ENCODE data around the gene NUP98. TPM values are rescaled to one million over a fixed set of nuclear protein-coding genes. Genes with fewer than 3 reads are reported as not detected.

Gene NUP98
- total and polyA plus RNA-seq, 2 donors (not counting 3 experiments of a cell fraction or from before 2014, with no cell fraction given): 92.7 to 169 TPM

DNA sequence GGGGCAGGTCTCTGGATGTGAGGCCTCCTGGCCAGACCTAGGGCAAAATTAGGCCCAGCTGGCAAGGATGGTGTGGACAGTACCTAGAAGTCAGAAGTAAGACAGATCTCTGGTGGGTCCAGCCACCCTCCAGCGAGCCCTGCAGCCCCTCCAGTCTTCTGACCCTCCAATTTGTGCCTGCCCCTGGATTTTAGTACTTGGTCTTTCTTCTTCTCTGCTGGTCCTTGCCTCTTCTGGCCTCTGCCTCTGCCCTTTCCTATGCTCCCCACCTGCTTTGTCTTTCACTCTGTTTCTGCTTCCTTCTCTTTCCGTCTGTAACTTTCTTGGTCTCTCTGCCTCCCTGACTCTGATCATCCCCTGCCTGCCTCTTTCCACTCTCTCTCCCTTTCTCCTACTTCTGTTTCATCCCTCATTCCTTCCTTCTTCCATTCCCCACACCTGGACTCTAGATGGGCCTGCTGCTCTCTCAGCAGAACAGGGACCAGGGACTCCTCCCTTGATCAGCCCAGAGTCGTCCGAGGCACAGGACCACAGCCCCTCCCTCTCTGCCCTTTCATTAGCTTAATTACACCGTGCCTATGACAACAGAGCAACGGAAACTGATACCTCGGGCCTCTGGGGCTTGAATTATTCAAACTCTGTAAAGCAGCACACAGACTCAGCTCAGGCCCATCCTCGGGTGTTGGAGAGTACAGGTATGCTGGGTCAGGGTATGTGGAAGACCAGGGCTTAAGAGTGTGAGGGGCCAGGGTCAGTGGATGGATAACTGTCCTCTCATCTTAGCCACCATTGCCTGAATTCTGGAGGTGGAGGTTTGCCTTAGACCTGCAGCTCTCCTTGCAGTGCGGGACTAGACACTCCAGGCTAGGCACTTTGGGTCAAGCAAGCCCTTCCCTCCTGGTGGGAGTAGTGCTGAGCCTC, 125.8 kb downstream of the NUP98 start, which contains the start of gene CHRNA10:
TSS of gene CHRNA10 (minus strand) at position 51 of the 921 bp plus-strand sequence. CDS start 72 bp downstream, outside the sequence.
- BruUV-seq (replicated peaks): no TSS peak
- Histone ChIP-seq H3K4me1 (ENCODE audit: control insufficient read depth, extremely low read depth, insufficient read depth, low read length) (no peaks in the 10 kb centered on the region), H4K20me1 (replicated peaks; ENCODE audit: control insufficient read depth, extremely low read depth, insufficient read depth, low read length) (no peaks in the 10 kb centered on the region), H3K9me3 (replicated peaks; ENCODE audit: control insufficient read depth, insufficient read depth, low read length) (no peaks in the 10 kb centered on the region), H3K4me3 (replicated peaks in 1 of 3; ENCODE audit: insufficient read depth in 1 of 3, low read depth in 1 of 3, low read length in 3 of 3) (no peak within 1 kb of the TSS), H2AFZ (ENCODE audit: low read depth, low read length) (no peak within 1 kb of the TSS), H3K9ac (replicated peaks; ENCODE audit: extremely low read depth, insufficient read depth, low read length) (no peak within 1 kb of the TSS), H3K27me3 (ENCODE audit: control insufficient read depth in 2 of 2, insufficient read depth in 2 of 2, low read length in 2 of 2) (no peaks in the 10 kb centered on the region), H3K79me2 (ENCODE audit: control insufficient read depth, insufficient read depth, low read length) (no peaks in the 10 kb centered on the region), H3K9me1 (replicated peaks; ENCODE audit: control insufficient read depth, extremely low read depth, insufficient read depth, low read length) (no peaks in the 10 kb centered on the region), H3K36me3 (ENCODE audit: control insufficient read depth in 2 of 2, extremely low read depth in 1 of 2, insufficient read depth in 2 of 2, low read length in 2 of 2) (peaks cover 8 to 36% of the 10 kb centered on the region in 2 experiments), H3K27ac (ENCODE audit: insufficient read depth, low read depth, low read length) (no peak within 1 kb of the TSS), H3K4me2 (ENCODE audit: insufficient read depth, low read length) (no peak within 1 kb of the TSS)
- TF ChIP-seq EZH2 (IDR thresholded peaks at IDR 0.05; ENCODE audit: borderline replicate concordance, low read depth, low read length, severe bottlenecking): no peak
- dilution Hi-C loops (cut with MboI; ENCODE audit: extremely low pct_ligation_motif_present, low sequenced_read_pairs) (no loop called here), intact Hi-C loops (cut with micrococcal nuclease) (no loop called here)
- DNase-seq (ENCODE audit: low read depth, low spot score) (no peak), FAIRE-seq (no peak)
- POLR2A ChIA-PET: no interaction called here
- CTCF ChIA-PET: interaction anchor here (1.5 kb wide), 1 partner anchor 10 kb away, joined by 3 read pairs; no protein-coding TSS in a partner anchor

DNA sequence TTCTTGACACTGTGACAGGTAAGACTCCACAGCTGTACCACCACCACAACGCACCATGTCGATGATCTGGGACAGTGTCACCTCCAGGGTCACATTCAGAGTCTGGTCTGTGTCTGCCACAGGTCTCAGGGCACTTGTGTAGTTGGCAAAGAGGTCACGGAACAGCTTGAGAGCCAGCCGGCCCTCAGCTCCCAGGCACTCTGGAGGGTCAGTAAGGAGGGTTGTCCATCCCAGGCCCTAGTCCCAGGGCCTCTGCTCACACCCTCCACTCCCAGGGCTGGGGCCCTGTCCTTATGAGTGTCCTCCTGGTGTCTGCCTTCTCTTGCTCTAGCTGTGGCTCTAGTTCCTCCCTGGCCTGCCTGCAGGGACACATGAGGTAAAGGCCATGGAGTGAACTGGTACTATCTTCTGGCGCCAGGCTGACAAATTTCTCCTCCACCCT, 127.6 kb downstream of the NUP98 start:
- intact Hi-C loops (cut with micrococcal nuclease): no loop called here
- Histone ChIP-seq H3K4me2 (ENCODE audit: insufficient read depth, low read length) (no peak overlapping the region), H3K36me3 (ENCODE audit: control insufficient read depth in 2 of 2, extremely low read depth in 1 of 2, insufficient read depth in 2 of 2, low read length in 2 of 2) (peaks cover 4 to 28% of the 10 kb centered on the region in 2 experiments), H4K20me1 (replicated peaks; ENCODE audit: control insufficient read depth, extremely low read depth, insufficient read depth, low read length) (no peaks in the 10 kb centered on the region), H3K9me1 (replicated peaks; ENCODE audit: control insufficient read depth, extremely low read depth, insufficient read depth, low read length) (no peaks in the 10 kb centered on the region), H3K79me2 (ENCODE audit: control insufficient read depth, insufficient read depth, low read length) (no peaks in the 10 kb centered on the region), H3K9me3 (replicated peaks; ENCODE audit: control insufficient read depth, insufficient read depth, low read length) (no peaks in the 10 kb centered on the region), H3K27ac (ENCODE audit: insufficient read depth, low read depth, low read length) (no peak overlapping the region), H3K4me1 (ENCODE audit: control insufficient read depth, extremely low read depth, insufficient read depth, low read length) (no peaks in the 10 kb centered on the region), H3K9ac (replicated peaks; ENCODE audit: extremely low read depth, insufficient read depth, low read length) (no peak overlapping the region), H3K4me3 (replicated peaks in 1 of 3; ENCODE audit: insufficient read depth in 1 of 3, low read depth in 1 of 3, low read length in 3 of 3) (no peak overlapping the region), H2AFZ (ENCODE audit: low read depth, low read length) (no peak overlapping the region), H3K27me3 (ENCODE audit: control insufficient read depth in 2 of 2, insufficient read depth in 2 of 2, low read length in 2 of 2) (no peaks in the 10 kb centered on the region)
- CTCF ChIA-PET: interaction anchor here (1.5 kb wide), 1 partner anchor 12 kb away, joined by 3 read pairs; no protein-coding TSS in a partner anchor
- TF ChIP-seq JUN (IDR thresholded peaks at IDR 0.05; ENCODE audit: borderline replicate concordance, insufficient read depth, insufficient read length, low read depth) (no peak), GATA2 (IDR thresholded peaks at IDR 0.05; ENCODE audit: insufficient read depth, insufficient read length, low read depth, low read length) (no peak), MYC (IDR thresholded peaks at IDR 0.05; ENCODE audit: low read depth, low read length) (no peak), POLR2A (IDR thresholded peaks at IDR 0.05; ENCODE audit: low read depth, low read length) (no peak)
- TF ChIP-seq, protein P1, sequence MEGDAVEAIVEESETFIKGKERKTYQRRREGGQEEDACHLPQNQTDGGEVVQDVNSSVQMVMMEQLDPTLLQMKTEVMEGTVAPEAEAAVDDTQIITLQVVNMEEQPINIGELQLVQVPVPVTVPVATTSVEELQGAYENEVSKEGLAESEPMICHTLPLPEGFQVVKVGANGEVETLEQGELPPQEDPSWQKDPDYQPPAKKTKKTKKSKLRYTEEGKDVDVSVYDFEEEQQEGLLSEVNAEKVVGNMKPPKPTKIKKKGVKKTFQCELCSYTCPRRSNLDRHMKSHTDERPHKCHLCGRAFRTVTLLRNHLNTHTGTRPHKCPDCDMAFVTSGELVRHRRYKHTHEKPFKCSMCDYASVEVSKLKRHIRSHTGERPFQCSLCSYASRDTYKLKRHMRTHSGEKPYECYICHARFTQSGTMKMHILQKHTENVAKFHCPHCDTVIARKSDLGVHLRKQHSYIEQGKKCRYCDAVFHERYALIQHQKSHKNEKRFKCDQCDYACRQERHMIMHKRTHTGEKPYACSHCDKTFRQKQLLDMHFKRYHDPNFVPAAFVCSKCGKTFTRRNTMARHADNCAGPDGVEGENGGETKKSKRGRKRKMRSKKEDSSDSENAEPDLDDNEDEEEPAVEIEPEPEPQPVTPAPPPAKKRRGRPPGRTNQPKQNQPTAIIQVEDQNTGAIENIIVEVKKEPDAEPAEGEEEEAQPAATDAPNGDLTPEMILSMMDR (IDR thresholded peaks at IDR 0.05; ENCODE audit: extremely low read depth in 1 of 2, insufficient read depth in 1 of 2, low read depth in 1 of 2, low read length in 2 of 2): no peak
- TF ChIP-seq, protein P2, sequence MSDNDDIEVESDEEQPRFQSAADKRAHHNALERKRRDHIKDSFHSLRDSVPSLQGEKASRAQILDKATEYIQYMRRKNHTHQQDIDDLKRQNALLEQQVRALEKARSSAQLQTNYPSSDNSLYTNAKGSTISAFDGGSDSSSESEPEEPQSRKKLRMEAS (IDR thresholded peaks at IDR 0.05; ENCODE audit: insufficient read depth, insufficient read length): no peak
- POLR2A ChIA-PET: no interaction called here
- dilution Hi-C loops (cut with MboI; ENCODE audit: extremely low pct_ligation_motif_present, low sequenced_read_pairs): no loop called here
- DNase-seq (ENCODE audit: low read depth, low spot score): no peak
- no TSS peak for BruUV-seq (replicated peaks)
- FAIRE-seq: no peak

All from endothelial cell of umbilical vein (primary cell).